Colonic mucosa (tissue), 4 donors: ENCODE data around the gene TSPAN4. TPM values are rescaled to one million over a fixed set of nuclear protein-coding genes. Genes with fewer than 3 reads are reported as not detected.
A peak's percentile ranks its signal among the peaks of the same experiment; 100 is the strongest.

Source experiments
- DNase-seq: peaks from one replicate; pipeline ENCODE4 v3.0.0-alpha.2; 2020
- H3K27ac ChIP-seq: fragments of 200-600 bp; one replicate; pipeline ENCODE4 v1.8.0; 2021
- H3K27me3 ChIP-seq: fragments of 200-600 bp; one replicate; pipeline ENCODE4 v1.8.0; 2021
- H3K36me3 ChIP-seq: fragments of 200-600 bp; one replicate; pipeline ENCODE4 v1.8.0; 2021
- H3K4me1 ChIP-seq: fragments of 200-600 bp; one replicate; pipeline ENCODE4 v1.8.0; 2021; ENCODE audit warnings: mild to moderate bottlenecking
- H3K4me3 ChIP-seq: fragments of 200-600 bp; one replicate; pipeline ENCODE4 v1.8.0; 2021
- H3K9ac ChIP-seq, 2 donors: one replicate each; pipeline ENCODE4 v1.7.0; 2013; ENCODE audit warnings: control low read depth in 2 of 2, low read depth in 2 of 2, low read length in 2 of 2
- H3K9me3 ChIP-seq: fragments of 200-600 bp; one replicate; pipeline ENCODE4 v1.8.0; 2021
- intact Hi-C: fragments of 100-400 bp; cut with DNase I; formaldehyde crosslinking; loops from one replicate; pipeline ENCODE4 v1.14.1; 2022
- total RNA-seq, 2 donors: library from RNA; stranded (reverse); fragmentation: NEBNext Ultra II Directional in 1 of 2; extraction: Animal tissue kit (Norgen Biotek cat#: 25700) in 1 of 2; gene quantifications; one replicate each; pipeline ENCODE4 v1.2.1, GENCODE V29; 2021
- TF ChIP-seq, protein P1 (sequence below): fragments of 200-600 bp; IDR thresholded peaks from one replicate; pipeline ENCODE4 v1.8.0; 2022; ENCODE audit warnings: antibody characterized with exemption, mild to moderate bottlenecking
- donor health status: healthy.
- donor health status: DM: no; HTN: no; CAD: no.
- donor health status: DM: no; HTN: no; CAD: no.

Gene TSPAN4
- total RNA-seq, 2 donors from 2014 or later, result 12.1 to 12.7 TPM

DNA sequence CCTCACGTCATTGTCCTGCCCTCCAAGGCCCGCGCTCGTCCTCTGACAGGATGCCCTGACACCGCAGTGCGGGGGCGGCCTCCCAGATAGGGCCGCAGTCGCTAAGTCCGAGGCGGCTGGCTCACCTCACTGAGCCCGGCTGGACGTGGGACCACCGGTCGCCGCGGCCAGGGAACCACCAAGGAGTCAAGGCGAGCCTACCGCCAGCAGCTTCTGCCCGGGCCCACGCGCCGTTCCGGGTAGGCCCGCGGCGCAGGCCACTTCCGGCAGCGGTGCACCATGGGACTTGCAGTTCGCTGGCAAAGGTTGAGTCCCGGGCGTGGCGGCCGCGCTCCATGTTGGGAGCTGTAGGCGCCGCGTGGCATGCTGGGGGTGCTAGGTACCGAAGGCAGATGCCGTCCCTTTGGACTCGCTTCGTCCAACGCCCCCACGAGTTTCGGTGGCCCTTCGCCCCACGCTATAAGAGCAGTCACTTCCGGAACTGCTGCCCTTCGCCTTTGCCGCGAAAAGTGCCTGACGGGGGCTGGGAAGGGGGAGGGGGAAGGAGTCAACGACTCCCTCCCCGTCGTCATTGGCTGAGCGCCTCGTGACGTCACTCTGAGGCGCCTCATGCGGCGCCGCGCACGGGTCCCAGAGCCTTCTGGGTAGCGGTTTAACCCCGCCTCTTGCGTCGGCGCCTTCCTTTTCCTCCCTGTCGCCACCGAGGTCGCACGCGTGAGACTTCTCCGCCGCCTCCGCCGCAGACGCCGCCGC is 33.2 kb upstream of the TSPAN4 start, which contains the start of gene RPLP2:
RPLP2 (plus strand) TSS at position 681 of the 753 bp plus-strand sequence. CDS start 268 bp downstream, outside the sequence.
- peak; percentile 97 for DNase-seq
- H3K9me3 ChIP-seq, result no peaks in the 10 kb centered on the region
- peak within 1 kb of the TSS; percentile 99 for H3K4me3 ChIP-seq
- H3K9ac ChIP-seq, result peak within 1 kb of the TSS; percentile 94 to 100
- H3K36me3 ChIP-seq, result peaks cover 4% of the 10 kb centered on the region
- H3K4me1 ChIP-seq, result peaks cover 24% of the 10 kb centered on the region
- no peaks in the 10 kb centered on the region for H3K27me3 ChIP-seq
- intact Hi-C loops, result no loop called here
- H3K27ac ChIP-seq, result peak within 1 kb of the TSS; percentile 84
- TF ChIP-seq, protein P1, sequence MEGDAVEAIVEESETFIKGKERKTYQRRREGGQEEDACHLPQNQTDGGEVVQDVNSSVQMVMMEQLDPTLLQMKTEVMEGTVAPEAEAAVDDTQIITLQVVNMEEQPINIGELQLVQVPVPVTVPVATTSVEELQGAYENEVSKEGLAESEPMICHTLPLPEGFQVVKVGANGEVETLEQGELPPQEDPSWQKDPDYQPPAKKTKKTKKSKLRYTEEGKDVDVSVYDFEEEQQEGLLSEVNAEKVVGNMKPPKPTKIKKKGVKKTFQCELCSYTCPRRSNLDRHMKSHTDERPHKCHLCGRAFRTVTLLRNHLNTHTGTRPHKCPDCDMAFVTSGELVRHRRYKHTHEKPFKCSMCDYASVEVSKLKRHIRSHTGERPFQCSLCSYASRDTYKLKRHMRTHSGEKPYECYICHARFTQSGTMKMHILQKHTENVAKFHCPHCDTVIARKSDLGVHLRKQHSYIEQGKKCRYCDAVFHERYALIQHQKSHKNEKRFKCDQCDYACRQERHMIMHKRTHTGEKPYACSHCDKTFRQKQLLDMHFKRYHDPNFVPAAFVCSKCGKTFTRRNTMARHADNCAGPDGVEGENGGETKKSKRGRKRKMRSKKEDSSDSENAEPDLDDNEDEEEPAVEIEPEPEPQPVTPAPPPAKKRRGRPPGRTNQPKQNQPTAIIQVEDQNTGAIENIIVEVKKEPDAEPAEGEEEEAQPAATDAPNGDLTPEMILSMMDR, result no peak

DNA sequence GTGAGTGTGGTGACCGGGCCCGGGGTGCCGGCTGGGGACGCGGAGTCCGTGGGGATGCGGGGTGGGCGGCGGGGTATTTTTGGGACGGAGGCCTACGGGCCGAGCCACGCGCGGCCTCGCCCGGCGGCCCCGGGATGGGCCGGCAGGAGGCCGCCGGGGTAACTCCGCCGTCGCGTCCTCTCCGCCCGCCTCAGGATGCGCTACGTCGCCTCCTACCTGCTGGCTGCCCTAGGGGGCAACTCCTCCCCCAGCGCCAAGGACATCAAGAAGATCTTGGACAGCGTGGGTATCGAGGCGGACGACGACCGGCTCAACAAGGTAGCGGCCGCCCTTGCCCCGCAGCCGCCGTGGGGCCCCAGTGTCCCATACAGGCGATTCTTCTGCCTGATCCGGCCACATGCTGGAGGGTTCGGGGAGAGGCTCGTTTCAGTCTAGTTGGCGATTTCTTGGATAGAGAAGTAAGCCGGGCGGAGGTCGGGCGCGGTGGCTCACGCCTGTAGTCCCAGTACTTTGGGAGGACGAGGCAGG is 32.5 kb upstream of the TSPAN4 start:
- DNase-seq, result no peak
- peak overlapping the region; percentile 94 to 100 for H3K9ac ChIP-seq
- TF ChIP-seq, protein P1, result no peak
- peak overlapping the region; percentile 99 for H3K4me3 ChIP-seq
- no peaks in the 10 kb centered on the region for H3K27me3 ChIP-seq
- intact Hi-C loops, result no loop called here
- no peaks in the 10 kb centered on the region for H3K9me3 ChIP-seq
- H3K36me3 ChIP-seq, result peaks cover 4% of the 10 kb centered on the region
- peaks cover 21% of the 10 kb centered on the region for H3K4me1 ChIP-seq
- H3K27ac ChIP-seq, result peak overlapping the region; percentile 84

DNA sequence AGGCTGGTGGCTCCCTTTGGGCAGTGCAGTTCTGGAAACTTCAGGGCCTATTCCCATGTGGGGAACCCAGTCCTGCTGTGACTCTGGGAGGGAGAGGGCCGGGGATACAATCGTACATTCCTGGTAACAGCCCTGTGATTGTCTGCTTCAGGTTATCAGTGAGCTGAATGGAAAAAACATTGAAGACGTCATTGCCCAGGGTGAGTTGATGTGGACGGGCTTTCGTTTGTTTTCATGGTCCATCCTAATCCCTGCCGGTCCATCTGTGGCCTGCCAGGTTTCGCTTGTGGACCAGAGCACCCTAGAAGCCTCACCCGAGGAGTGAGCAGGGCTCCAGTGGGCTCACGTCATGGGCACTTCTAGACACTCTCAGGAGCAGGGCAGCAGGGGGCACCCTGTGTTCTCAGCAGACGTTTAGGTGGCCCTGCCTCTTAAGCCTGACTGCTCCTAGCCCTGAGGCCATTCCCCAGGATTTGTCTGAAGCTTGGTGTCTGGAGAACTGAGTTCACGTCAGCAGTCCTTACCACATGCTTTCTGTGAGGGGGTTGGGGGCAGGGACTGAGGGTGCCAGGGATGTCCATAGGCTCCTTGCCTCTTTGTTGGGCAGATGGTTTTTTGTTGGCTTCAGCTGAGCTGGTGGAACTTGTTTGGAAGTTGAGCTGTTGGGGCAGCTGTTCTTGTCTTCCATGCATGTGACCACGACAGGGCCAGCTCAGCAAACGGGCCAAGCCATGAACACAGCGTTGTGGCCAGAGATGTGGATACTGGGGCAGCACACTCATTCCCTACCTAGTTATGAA is 31.0 kb upstream of the TSPAN4 start:
- Histone ChIP-seq H3K9ac (peak overlapping the region in 1 of 2 donors; percentile 27), H3K27ac (no peak overlapping the region), H3K27me3 (no peaks in the 10 kb centered on the region), H3K4me3 (no peak overlapping the region), H3K4me1 (peaks cover 21% of the 10 kb centered on the region), H3K9me3 (no peaks in the 10 kb centered on the region), H3K36me3 (peaks cover 4% of the 10 kb centered on the region)
- no peak for DNase-seq
- intact Hi-C loops, result no loop called here
- TF ChIP-seq, protein P1, result no peak

DNA sequence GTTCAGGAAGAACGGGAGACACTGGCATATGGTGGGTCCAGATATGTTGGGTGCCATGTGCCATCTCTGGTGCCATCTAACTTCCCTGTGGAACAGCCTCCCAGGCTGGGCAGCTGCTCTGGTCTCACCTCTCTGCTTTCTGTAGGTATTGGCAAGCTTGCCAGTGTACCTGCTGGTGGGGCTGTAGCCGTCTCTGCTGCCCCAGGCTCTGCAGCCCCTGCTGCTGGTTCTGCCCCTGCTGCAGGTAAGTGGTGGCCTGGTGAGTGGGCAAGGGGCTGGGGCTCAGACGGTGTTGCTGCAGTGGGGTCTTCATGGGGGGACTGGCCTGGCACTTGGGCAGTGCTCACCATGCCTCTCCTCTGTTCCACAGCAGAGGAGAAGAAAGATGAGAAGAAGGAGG is 30.3 kb upstream of the TSPAN4 start:
- Histone ChIP-seq H3K4me3 (no peak overlapping the region), H3K9ac (no peak overlapping the region), H3K36me3 (peaks cover 4% of the 10 kb centered on the region), H3K27me3 (no peaks in the 10 kb centered on the region), H3K4me1 (peaks cover 21% of the 10 kb centered on the region), H3K9me3 (no peaks in the 10 kb centered on the region), H3K27ac (no peak overlapping the region)
- DNase-seq, result no peak
- TF ChIP-seq, protein P1, result no peak
- intact Hi-C loops, result no loop called here

DNA sequence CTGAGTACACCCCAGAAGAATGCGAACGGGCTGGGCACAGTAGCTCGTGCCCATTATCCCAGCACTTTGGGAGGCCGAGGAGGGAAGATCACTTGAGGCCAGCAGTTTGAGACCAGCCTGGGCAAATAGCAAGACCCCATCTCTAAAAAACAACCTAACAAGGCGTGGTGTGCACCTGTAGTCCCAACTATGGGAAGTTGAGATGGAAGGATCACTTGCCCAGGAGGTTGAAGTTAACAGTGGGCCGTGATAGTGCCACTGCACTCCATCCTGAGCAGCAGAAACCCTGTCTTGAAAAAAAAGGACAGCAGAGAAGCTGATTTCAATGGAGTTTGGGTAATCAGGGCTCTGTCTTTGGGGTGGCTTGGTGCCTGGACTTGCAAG is 29.6 kb upstream of the TSPAN4 start:
- Histone ChIP-seq H3K4me3 (no peak overlapping the region), H3K4me1 (peaks cover 18% of the 10 kb centered on the region), H3K9me3 (no peaks in the 10 kb centered on the region), H3K9ac (no peak overlapping the region), H3K36me3 (peaks cover 4% of the 10 kb centered on the region), H3K27ac (no peak overlapping the region), H3K27me3 (no peaks in the 10 kb centered on the region)
- intact Hi-C loops, result no loop called here
- TF ChIP-seq, protein P1, result no peak
- no peak for DNase-seq
